GM18861 (cell line): ENCODE results near the gene CADM2.

Source experiments
- ATAC-seq: cut with Tn5 transposase; IDR thresholded peaks from one replicate; pipeline ENCODE4 v1.9.1; 2021; ENCODE audit not compliant: unreplicated experiment

Gene CADM2

GRCh38 chr3:86104154-86104553 lies 1145.4 kb downstream of the CADM2 start:
- no peak for ATAC-seq

- ATAC-seq: no peak
These were observed 1150.6 kb downstream of the CADM2 start for GRCh38 chr3:86109434-86109833.
